GM19467 (cell line): Measurements from ENCODE around the gene KCNIP4.

Experiments used
- ATAC-seq: cut with Tn5 transposase; IDR thresholded peaks from one replicate; pipeline ENCODE4 v1.9.1; 2021; ENCODE audit warnings: mild to moderate bottlenecking, moderate library complexity; ENCODE audit not compliant: unreplicated experiment

The KCNIP4 gene

DNA sequence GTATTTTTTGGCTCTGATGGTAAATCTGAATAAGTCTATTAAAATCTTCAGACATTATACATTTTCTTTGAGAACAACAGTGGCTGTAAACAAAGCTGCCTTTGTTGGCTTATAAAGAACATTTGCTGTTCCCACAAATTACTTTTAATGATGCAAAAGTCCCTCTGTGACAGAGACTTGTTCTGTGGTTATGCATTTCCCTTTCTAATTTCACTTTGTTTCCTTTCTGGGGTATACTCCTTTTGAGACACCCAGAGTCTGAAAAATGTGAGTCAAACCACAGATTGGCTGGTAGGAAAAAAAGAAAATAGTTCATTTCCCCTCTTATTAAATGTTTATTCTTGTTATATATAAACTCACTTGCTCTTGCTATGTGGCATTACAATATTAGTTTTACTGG is 845.9 kb downstream of the KCNIP4 start:
- no peak for ATAC-seq

DNA sequence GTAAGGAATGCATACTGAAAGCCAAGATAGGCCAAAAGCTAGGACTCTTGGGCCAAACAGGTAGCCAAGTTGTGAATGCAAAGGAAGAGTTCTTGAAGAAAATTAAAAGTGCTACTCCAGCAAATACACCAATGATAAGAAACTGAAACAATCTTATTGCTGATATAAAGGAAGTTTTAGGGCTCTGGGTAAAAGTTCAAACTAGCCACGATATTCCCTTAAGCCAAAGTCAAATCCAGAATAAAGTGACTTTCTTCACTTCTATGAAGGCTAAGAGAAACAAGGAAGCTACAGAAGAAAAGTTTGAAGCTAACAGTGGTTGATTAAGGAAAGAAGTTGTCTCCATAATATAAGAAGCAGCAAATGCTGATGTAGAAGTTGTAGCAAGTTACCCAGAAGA is 850.7 kb downstream of the KCNIP4 start:
- ATAC-seq = no peak

DNA sequence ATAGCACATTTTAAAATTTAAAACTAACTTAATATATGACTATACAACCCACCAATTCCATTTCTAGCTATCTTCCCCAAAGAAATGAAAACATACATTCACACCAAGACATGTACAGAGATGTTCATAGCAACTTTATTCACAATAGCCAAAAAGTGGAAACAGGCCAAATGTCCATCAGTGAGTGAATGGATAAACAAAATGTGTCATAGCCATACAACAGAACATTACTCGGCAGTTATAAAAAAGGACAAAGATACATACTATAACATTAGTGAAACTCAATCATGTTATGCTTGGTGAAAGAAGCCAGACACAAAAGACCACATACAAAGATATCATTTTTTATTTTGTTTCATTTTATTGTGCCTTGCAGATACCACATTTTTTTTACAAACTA is 851.5 kb downstream of the KCNIP4 start:
- ATAC-seq = no peak

DNA sequence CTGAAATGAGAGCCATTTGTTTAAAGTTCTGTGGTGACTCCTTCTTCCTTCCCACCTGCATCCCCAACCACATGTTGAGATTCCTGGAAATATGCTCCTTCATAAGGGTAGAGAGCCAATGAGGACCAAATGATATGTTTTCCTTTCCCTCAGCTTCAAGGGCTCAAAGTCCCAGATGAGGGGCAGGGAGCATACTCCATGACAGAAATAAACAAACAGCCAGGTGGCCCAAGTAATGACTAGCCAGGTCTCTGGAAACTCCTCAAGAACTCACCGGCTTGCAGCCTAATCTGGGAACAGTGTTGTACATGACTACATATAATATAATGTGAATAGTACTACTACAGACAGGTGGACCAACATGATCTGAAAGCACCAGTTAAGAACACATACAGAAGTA is 856.0 kb downstream of the KCNIP4 start:
- ATAC-seq = no peak

DNA sequence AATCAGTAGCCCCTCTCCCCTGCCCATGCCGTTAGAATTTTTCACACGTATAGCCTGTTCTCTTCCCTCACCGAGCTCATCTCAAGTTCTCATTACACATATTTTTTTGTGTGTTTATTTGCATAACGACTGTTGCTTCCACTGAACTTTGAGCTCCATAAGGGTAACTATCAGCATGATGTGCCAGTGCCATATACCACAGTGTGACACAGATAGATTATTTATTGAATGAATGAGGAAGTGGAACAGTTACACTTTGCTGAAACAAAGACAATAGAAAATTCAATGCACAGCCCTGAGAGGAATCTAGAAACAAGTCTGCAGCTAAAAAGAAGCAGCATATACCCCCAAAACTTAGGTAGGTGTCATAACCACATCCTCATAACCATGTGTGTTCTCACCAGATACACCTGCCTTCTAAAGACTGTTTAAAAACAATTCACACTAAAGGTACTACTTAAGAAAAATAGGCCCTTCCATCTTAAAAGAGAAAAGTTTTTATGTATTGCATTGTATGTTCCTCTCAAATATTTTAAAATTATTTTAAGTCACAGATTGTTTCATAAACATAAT is 858.4 kb downstream of the KCNIP4 start:
- no peak for ATAC-seq

DNA sequence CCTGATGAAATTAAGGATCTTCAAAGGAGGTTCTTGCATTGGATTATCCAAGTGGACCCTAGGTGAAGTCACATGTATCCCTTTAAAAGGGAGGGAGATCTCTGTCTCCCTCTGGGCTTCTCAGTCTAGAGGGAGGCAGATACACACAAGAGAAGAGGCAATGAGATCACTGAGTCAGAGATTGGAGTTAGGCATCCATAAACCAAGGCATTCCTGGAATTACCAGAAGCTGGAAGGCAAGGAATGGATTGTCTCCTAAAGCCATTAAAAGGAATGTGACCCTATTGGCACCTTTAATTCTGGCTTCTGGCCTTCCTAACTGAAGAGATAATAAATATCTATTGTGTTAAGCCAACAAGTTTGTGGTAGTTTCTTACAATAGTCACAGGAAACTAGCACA is 865.2 kb downstream of the KCNIP4 start:
- no peak for ATAC-seq

DNA sequence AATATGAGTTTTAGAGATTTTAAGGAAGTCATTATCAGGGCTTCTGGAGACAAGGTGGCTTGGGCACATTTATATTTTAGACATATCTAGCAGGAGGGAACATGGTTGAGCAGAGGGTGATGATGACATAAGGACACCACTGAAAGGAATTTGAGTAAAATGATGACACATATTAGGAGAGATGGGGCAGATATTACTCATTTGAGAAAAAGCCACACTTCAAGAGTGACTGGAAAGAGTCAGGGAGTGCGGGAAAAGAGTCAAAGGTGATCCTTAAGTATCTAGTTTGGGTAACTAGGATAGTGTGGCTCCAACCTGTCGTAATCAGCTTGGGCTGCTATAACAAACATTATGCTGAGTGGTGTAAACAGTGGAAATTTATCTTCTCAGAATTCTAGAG is 870.6 kb downstream of the KCNIP4 start:
- ATAC-seq = no peak

DNA sequence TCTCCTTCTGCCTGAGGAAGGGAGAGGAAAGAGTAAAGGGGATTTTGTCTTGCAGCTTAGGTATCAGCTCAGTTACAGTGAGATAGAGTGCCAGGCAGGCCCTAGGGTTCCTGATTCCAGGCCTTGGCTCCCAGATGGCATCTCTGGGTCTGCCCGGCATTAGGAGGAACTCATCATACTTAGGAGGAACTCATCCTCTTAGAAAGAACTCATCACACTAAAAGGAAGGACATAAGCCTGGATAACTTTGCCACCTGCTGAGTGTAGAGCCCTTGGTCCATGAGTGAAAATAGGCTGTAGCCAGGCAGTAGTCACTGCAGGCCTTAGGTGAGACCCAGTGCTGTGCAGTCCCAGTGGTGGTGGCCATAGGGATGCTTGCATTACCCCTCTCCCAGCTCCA is 881.2 kb downstream of the KCNIP4 start:
- no peak for ATAC-seq

DNA sequence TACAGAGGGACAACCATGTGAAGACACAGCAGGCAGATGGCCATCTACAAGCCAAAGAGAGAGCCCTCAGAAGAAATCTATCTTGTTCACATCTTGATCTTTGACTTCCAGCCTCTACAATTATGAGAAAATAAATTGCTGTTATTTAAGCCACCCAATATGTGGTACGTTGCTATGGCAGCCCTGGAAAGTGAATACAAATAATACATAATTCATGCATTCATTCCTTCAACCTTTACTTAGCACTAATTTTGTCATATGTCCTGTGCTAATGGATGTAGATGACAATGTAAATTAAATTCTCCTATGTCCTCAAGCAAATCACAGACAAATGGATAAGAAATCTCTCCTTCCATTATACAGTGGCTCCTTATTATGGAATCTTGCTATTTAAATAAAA is 886.7 kb downstream of the KCNIP4 start:
- no peak for ATAC-seq

DNA sequence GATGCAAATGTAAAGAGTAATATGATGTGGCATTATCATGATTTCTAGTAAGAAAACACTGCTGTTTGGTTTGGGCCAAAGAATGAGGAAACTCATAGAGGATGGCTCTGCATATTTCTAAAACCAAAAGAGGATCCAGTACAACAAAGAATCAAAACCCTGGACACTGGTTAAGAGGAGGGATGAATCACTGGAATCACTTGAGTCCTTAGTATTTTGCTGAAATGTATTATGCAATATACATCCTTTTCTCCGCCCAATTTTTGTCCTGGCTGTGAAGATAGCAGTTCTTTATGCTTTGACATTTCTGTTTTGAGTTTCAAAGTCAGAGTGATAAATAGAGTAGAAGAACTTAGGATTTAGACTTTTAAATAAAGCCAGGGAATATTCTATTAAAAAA is 902.4 kb downstream of the KCNIP4 start:
- ATAC-seq = no peak

DNA sequence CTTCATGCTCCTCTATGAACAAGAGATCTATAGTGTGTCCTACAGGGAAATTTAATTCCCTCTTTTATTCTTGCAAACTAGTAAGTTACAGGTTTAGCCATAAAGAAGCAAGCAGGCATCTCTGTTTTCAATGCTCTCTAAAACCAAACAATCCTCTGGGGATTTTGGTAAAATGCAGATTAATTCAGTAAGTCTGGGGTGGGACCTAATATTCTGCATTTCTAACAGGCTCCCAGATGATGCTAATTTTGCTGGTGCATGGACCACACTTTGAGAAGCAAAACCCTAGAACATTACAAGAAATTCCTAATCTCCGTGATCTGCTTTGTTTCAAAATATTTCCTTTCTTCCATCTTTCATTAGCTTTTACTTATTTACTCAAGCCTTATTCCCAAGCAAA is 903.5 kb downstream of the KCNIP4 start:
- no peak for ATAC-seq

DNA sequence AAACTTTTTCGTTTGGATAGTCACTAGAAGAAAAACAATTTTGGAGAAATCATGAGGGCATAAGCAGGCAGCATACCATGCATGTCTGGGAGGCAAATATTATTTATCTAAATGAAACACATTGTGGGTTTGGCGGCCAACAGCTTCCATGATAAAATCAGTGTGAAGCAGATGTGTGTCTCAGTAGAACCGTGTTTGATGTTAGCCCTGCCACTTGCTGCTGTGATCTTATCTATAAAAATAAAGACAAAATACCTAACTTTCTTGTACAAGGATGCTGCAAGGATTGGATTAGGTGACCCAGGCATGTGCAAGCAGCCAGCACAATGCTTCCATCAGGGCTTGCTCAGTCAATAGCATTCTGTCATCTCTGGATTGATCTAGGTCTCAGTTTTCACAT is 906.9 kb downstream of the KCNIP4 start:
- no peak for ATAC-seq

DNA sequence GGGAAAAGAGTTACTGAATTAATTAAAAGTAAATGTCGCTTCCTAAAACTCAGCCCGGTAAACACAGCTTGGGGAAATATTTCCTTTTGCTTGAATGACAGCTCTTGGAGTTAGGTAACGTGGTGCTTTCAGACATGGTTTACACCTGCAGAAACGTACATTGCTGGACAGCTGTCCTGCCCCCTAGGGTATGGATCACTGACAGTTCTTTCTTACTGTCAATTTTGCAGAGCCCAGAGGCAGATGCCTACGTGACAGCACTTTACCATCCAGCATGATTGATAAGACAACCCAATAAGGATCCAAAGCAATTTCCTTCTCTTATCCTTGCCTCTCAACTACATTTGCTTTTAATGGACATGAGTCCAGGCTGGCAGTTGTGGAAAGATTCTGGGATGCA is 913.8 kb downstream of the KCNIP4 start:
- no peak for ATAC-seq

DNA sequence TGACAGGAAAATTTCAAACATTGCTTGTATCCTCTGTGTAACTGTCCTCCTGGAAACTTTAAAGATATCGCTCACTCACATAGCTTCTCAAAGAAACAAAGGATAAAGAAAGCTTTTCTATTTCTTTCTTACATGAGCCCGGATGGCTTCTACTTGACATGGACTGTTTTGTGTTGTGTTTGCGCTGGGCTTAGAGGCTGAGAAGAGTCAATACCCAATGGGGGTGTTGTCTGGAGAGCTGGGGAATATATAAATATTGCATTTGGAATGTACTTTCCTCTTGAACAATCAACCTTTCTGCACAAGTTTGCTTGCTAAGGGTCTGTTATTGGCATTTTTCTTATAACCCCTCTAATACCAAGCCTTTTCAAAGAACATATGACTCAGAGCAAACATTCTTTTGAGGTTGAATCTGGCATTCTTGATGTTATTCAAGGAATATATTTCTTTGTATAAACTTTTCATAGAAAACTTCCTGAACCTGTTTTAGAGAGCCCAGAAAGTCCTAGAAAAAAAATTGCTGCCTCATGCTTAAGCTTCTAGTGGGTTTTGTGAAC is 916.4 kb downstream of the KCNIP4 start:
- no peak for ATAC-seq

DNA sequence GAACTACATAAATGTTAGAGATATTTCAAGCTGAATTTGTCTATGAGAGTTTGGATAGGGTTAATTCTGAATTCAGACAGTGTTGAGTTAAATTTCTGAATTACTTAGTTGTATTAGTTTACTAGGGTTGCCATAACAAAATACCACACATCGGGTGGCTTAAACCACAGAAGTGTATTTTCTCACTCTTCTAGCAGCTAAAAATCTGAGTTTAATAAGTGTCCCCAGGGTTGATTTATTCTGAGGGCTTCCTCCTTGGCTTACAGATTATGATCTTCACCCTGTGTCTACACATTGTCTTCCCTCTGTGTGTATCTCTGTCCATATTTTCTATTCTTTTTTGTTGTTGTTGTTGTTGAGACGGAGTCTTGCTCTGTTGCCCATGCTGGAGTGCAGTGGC is 929.8 kb downstream of the KCNIP4 start:
- no peak for ATAC-seq

DNA sequence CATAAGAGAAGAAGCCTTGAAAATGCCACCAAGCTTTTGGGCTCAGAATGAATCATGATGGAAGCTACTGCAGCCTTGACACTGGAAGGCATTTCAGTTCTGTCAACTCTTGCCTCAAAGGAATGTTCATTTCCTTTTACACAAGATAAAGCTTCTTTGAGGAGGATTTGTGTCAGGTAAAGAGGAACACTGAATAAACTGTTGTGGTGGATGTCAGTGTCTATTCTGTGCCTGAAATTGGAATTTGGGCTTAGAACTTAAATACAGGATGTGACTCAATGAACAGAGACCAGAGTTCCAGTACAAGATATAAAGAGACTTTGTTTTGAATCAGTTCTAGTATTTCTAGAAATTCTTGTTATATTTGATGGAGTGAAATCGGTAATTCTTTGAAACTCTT is 935.1 kb downstream of the KCNIP4 start:
- no peak for ATAC-seq

DNA sequence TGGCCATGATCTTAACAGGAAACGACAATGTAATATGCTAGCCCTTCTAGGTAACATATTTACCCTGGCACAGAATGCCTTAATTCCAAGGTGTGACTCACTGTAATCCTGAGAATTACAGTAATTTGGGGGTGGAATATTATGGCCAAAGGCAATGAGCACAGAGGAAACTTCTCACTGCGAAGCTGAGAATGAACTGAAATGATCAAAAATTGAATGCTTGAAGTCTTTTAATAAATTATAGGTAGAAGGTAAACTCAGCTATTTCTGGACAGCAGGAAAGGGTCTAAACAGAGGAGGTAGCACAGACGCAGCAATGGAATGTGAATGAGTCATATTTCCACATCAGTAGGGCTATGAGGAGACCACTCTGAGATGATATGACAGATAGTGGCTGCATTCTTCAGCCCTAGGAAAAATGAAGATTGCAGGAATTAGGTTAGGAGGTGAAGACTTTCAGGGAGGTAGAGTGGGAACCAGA is 935.7 kb downstream of the KCNIP4 start:
- ATAC-seq = no peak

DNA sequence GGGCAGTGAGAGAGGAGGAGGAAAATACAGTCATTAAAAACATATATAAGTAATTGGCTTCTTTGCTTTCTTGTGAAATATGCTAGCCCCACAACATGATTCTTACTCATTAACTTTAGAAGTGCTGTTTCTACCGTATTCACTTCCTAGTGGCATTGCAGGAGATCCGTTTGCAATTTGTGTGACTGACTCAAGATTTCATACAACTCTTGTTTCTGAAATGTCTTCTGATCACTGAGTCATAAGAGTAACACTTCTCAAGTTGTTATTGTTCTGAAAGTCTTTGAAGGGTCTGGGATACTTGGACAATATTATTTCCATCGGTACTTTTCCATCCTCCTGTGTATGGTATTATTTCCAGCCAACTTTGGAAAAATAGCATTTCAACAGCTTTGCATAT is 937.5 kb downstream of the KCNIP4 start:
- ATAC-seq = no peak

DNA sequence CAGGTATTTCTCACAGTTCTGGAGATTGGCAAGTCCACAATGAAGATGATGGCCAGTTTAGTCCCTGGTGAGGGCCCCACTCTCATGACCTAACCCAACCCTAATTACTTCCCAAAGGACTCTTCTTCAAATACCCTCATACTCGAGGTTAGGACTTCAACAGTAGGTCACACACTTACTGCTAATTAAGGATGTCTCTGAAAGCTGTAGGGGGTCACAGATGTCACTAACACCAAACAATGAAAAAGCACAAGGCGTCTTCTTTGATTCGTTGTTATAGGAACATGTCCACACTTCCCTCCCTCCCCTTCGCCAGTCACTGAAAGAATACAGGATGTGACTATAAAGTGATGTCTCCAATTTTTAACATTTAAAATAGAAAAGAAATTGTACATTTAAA is 938.6 kb downstream of the KCNIP4 start:
- ATAC-seq = no peak

DNA sequence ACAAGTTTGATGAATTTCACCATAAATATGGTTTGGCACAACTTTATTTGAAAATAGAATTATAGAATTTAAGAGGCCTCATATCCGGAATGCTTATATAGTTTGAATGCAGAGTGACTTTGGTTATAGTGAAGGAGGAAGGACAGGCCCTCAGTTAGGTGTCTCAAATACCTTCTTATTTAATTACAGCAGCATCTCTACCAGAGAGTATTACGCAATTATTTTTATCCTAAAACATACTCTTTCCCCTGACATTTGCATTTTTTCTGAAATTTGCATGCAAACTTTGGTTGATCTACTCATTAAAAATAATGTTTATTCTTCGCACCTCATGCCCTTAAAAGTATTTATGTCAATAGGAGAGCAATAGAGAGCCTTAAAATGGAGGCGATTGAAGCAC is 942.9 kb downstream of the KCNIP4 start:
- ATAC-seq = no peak

DNA sequence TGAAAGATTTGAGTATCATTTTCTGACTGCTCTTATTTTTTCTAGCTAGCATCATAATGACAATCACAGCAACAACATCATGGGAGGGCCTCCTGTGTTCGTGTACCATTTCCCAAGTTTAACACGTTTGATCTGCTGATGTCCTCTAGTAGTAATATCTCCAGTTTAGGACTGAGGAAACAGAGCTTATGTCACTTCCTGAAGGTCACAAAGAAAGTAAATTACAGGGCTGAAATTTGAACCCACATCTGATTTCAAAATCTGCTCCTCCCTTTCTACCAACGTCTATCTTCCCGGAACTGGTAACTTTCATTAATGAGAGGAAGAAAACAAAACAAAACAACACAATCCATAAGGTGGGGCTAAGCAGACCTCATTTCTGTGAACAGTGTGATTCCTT is 945.6 kb downstream of the KCNIP4 start:
- ATAC-seq = no peak

DNA sequence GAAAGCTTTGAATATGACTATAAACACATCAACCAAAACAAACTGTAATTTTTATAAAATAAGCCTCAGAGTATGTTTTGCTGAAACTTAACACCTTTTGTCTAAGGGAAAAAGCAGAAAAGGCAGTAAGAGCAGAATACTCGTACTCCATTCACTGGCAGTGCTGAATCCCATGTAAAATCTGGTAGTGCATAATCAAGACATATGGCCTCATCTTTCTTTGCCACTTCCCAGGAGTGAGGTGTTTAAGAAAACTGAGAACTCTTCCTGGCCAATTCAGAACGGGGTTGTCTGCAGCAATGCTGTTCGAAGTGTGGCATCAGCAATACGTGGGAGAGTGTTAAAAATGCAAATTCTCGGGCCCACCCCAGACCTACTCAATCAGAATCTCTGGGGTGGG is 946.3 kb downstream of the KCNIP4 start:
- ATAC-seq = no peak

DNA sequence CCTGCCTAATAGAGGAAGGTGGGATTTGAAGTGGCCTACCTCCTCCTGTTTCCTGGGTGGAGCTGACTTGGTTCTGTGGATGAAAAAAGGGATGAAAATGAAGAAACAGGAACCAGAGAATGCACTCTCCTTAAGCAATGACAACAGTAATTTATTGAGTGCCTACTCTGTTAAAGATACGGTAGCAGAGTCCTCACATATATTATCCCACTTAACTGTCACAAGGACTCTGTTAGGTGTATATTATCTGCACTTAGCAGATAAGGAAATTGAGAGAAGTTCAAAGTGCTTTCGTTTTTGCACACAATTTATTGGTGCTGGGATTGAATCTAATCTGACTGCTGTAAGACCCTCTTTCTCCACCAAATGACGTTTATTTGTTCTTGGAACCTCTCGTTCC is 947.1 kb downstream of the KCNIP4 start:
- ATAC-seq = no peak
